IMR-90 (cell line): ENCODE data around the gene AXIN1.

Source experiments
- BHLHE40 ChIP-seq: fragments of 150-350 bp; IDR thresholded peaks from 2 replicates; pipeline ENCODE4 v1.6.1; 2016; ENCODE audit warnings: mild to moderate bottlenecking, low read depth, low read length
- CHD1 ChIP-seq: IDR thresholded peaks from 2 replicates; pipeline ENCODE4 v1.6.1; 2012; ENCODE audit warnings: low read depth, low read length, improper control_type of control experiment
- CTCF ChIP-seq: conservative IDR thresholded peaks from 2 replicates; pipeline ENCODE4 v1.5.1; 2012; ENCODE audit warnings: mild to moderate bottlenecking, low read depth, low read length, improper control_type of control experiment
- ELK1 ChIP-seq: fragments of 150-350 bp; IDR thresholded peaks from 2 replicates; pipeline ENCODE4 v1.6.1; 2016; ENCODE audit warnings: low read depth, mild to moderate bottlenecking, low read length, moderate library complexity, borderline replicate concordance
- FOS ChIP-seq: fragments of 150-350 bp; IDR thresholded peaks from 2 replicates; pipeline ENCODE4 v1.6.1; 2016; ENCODE audit warnings: low read depth, low read length
- MAFK ChIP-seq: IDR thresholded peaks from 2 replicates; pipeline ENCODE4 v1.6.1; 2012; ENCODE audit warnings: low read depth, low read length, improper control_type of control experiment
- MXI1 ChIP-seq: IDR thresholded peaks from 2 replicates; pipeline ENCODE4 v1.6.1; 2012; ENCODE audit warnings: low read depth, mild to moderate bottlenecking, low read length, moderate library complexity, borderline replicate concordance
- POLR2A ChIP-seq: IDR thresholded peaks from 2 replicates; pipeline ENCODE4 v1.6.1; 2012; ENCODE audit warnings: mild to moderate bottlenecking, low read depth, low read length
- RAD21 ChIP-seq: IDR thresholded peaks from 2 replicates; pipeline ENCODE4 v1.6.1; 2012; ENCODE audit warnings: low read length, improper control_type of control experiment
- RCOR1 ChIP-seq: IDR thresholded peaks from 2 replicates; pipeline ENCODE4 v1.6.1; 2012; ENCODE audit warnings: mild to moderate bottlenecking, low read length, improper control_type of control experiment; ENCODE audit not compliant: insufficient replicate concordance
- RFX5 ChIP-seq: IDR thresholded peaks from 2 replicates; pipeline ENCODE4 v1.8.0; 2012; ENCODE audit warnings: low read depth, mild to moderate bottlenecking, low read length, moderate library complexity
- SMC3 ChIP-seq: fragments of 150-350 bp; IDR thresholded peaks from 2 replicates; pipeline ENCODE4 v1.6.1; 2016; ENCODE audit warnings: low read depth, mild to moderate bottlenecking, antibody characterized with exemption, low read length, moderate library complexity
- USF2 ChIP-seq: fragments of 150-350 bp; IDR thresholded peaks from 2 replicates; pipeline ENCODE4 v1.6.1; 2017; ENCODE audit warnings: mild to moderate bottlenecking, antibody characterized with exemption, low read length, low read depth

- TF ChIP-seq MAFK (no peak), CTCF (no peak), POLR2A (no peak), RAD21 (no peak), CHD1 (no peak), ELK1 (no peak), BHLHE40 (no peak), RFX5 (no peak), RCOR1 (no peak), USF2 (no peak), SMC3 (no peak), MXI1 (no peak), FOS (no peak)
These were observed 19.2 kb upstream of the AXIN1 start for GRCh38 chr16:371515-372301.
